ENCODE measurements around the gene ADAM15. TPM values are rescaled to one million over a fixed set of nuclear protein-coding genes. Genes with fewer than 3 reads are reported as not detected.

Gene ADAM15
- polyA plus RNA-seq, 12 donors: 47.2 to 143 (median 56.3) TPM; not detected in 1

DNA sequence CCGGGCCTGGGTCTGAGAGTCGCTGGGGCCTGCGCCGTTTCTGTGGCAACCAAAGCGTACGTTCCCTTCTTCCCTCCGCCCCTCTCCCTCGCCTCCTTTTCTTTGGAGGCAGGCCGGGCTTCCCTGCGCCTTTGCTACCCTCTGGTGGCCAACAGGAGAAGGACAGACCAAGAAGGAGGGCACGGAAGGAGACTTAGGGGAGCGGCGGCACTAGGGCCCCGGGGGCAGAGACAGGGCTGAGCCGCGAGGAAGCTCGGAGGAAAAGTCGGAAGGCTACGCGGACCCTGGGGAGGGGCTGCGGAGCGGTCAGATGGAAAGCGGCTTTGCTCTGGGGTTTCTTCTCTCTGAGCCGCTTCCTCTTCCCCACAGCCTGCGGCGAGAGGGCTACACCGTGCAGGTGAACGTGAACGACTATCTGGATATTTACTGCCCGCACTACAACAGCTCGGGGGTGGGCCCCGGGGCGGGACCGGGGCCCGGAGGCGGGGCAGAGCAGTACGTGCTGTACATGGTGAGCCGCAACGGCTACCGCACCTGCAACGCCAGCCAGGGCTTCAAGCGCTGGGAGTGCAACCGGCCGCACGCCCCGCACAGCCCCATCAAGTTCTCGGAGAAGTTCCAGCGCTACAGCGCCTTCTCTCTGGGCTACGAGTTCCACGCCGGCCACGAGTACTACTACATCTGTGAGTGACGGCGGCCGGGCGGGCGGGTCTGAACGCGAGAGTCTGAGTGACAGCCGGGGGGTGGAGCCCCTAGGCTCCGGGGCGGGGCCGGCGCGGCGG is 33.8 kb downstream of the ADAM15 start:
- DNase-seq: peak; percentile 95

DNA sequence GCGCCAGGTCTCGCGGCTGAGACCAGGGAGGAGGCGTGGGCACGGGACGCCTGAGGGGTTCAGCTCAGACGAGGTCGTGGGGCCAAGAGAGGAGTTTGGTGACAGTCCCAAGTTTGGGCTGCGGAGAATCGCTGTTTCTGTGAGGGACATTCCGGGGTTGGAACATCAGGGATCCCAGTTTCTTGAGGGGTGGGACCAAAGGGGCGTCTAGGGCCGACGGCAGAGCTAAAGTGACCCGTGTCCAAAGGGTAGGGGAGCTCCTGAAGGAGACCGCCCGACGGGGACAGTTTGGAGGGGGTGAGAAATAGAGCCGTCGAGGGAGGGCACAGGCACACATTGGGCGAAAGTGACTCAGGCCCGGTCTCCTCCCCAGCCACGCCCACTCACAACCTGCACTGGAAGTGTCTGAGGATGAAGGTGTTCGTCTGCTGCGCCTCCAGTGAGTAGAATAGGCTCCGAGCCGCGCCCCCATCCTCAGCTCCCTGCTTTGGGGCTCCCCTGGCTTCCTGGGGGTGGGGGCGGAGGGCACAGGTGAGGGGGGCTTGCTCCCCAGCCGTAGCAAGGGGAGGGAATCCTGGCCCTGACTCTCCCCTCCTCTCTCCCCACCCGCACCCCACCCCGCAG is 34.5 kb downstream of the ADAM15 start:
- DNase-seq: no peak

DNA sequence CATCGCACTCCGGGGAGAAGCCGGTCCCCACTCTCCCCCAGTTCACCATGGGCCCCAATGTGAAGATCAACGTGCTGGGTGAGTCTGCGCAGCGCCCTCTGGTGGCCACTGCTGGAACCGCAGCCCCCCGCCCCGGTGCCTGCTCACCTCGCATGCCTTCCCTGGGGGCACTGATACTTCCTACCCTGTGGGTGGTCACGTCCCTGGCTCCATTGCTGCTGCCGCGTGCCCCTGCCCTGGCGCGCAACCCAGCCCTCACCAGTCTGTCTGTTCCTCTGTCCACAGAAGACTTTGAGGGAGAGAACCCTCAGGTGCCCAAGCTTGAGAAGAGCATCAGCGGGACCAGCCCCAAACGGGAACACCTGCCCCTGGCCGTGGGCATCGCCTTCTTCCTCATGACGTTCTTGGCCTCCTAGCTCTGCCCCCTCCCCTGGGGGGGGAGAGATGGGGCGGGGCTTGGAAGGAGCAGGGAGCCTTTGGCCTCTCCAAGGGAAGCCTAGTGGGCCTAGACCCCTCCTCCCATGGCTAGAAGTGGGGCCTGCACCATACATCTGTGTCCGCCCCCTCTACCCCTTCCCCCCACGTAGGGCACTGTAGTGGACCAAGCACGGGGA is 35.1 kb downstream of the ADAM15 start:
- no peak for DNase-seq

DNA sequence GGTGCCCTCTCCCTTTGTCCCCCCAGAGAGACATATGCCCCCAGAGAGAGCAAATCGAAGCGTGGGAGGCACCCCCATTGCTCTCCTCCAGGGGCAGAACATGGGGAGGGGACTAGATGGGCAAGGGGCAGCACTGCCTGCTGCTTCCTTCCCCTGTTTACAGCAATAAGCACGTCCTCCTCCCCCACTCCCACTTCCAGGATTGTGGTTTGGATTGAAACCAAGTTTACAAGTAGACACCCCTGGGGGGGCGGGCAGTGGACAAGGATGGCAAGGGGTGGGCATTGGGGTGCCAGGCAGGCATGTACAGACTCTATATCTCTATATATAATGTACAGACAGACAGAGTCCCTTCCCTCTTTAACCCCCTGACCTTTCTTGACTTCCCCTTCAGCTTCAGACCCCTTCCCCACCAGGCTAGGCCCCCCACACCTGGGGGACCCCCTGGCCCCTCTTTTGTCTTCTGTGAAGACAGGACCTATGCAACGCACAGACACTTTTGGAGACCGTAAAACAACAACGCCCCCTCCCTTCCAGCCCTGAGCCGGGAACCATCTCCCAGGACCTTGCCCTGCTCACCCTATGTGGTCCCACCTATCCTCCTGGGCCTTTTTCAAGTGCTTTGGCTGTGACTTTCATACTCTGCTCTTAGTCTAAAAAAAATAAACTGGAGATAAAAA is 35.9 kb downstream of the ADAM15 start:
- no peak for DNase-seq

DNA sequence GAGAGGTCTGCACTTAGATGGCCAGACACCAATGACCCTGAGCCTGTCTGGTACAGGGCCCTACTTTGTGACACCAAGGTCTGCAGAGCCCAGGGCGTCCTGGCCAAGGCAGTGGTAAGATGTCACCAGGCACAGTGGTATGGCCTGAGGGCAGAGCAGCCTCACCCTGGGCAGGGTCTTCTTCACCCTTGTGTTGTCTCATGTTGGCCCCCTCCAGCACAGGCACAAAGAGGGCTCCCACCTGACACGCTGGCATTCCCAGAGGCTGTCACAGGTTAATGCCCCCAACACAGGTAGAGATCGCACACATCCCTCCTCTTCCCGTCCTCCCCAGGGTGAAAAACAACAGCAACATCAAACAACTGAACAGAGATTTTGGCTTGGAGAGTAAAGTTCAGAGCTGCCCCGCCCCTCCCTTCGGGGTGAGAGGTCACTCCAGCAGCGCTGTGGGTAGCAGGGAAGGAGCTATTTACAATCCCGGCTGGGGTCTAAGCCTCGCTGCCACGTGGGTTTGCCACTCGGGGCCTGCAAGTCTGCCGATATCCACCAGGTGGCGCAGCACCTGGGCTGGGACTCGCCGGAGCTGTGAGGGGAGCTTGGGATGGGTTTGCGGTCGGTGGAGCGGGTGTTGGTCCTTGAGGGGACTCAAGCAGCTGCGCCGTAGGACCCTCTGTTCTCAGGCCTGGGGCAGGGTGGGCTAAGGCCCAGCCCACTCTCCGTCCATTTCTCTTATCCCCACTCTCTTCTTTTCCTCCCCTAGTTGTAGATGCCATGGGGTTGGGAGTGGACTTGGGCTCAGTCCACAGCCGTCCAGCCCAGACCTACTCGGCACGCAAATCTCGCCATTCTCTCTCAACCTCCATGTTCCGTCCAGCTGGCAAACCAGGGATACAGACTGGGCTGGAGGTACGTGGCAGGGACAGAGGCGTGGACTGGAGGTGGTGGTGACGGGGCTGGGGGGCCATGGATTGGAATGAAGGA is 40.2 kb downstream of the ADAM15 start:
- DNase-seq: peak; percentile 84

DNA sequence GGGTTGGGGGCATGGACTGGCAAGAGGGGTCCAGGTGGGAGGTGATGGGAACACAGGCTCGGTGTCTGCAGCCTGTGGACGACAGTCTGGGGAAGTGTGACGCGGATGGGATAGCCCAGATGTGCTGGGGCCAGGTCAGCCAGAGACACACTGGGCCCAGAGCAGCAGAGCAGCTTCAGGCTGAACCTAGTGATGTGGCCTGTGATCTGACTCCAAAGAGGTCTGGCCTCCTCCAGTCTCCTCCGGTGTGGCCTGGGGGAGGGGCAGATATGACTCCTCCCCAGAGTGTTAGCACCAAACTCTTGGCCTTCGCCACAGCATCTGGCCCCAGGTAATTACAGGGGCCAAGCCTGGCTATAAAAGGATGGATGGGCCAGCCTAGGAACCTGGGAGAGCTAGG is 41.0 kb downstream of the ADAM15 start:
- no peak for DNase-seq

DNA sequence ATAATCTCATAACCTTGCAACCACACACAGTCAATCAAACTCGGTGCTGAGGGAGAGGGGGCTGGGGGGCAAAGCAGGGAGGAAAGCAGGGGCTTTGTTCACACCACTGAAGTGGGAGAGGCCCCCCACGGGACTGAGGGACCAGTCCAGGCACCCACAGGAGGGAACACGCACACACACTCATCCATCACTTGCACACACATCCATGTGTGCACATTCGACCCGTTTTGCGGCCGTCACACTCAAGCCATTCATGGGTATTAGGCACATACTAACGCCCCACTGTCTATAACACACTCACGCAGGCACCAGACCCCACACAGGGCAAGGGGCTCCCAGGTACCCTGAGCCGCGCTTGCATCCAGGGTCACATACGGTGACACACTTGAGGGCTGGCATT is 41.5 kb downstream of the ADAM15 start:
- DNase-seq: no peak

DNA sequence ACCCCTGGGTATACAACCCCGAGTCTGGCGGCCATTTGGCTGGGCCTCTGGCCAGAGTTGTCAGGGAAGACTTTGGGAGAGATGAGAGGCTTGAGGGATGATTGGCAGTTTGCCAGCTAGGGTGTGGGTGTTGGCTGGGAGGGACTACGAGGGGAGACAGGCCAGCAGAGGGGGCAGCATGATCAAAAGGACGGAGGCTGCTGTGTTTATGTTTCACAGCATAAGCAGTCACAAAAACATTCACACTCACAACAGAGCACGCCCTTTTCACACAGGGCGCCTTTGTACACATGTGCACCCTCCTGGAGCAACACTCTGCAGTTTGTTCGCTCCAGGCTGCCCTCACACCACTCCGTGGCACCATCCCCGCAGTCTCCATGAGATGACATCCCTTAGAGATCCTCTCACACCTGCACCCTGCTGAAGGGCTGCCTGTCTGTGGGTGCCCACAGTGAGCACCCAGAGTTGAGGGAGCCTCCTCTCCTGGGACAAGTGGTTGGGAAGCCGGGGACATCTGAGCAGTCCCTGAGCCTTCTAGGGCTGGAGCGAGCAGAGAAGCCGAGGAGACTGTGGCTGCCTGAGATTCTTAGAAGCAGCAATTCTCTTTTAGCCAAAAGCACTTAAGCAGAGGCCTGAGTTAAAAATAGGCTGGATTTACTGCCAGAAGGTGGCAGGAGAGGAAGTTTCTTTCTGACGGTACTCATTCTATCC is 43.0 kb downstream of the ADAM15 start:
- DNase-seq: peak; percentile 66

DNA sequence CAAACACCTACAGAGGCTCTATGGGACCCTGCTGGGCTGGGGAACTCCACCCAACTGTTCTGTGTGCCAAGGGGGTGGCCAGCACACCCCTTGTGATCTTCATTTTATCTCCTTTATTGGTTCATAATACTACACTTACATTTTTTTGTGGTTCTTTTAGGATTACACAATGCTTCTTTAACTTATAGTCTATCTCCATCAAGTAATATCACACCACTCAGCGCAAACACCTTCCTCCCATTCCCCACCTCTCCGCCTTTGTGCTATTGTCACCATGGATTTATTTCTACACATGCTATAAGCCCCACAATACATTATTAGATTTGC is 43.5 kb downstream of the ADAM15 start:
- DNase-seq: no peak

DNA sequence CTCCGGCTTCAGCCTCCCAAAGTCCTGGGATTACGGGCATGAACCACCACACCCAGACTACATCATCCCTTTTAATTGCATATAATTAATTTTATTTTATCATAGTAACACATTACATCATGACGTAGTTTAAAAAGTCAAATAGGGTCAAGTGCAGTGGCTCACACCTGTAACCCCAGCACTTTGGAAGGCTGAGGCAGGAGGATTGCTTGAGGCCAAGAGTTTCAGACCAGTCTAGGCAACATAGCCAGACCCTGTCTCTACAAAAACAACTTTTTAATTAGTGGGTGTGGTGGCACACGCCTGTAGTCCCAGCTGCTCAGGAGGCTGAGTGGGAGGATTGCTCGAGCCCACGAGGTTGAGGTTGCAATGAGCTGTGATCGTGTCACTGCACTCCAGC is 48.2 kb downstream of the ADAM15 start:
- DNase-seq: no peak

DNA sequence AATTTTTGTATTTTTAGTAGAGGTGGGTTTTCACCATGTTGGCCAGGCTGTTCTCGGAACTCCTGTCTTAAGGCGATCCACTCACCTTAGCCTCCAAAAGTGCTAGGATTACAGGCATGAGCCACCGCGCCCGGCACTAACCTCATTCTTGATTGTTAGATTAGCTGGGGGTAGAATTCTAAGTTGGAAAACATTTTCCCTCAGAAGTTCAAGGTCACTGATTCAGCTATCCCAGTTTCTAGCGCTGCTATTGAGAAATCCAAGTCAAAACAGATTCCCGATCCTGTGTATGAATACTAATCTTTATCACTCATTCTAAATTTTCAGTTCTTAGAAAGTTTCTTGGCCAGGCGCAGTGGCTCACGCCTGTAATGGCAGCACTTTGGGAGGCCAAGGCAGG is 52.2 kb downstream of the ADAM15 start:
- no peak for DNase-seq

DNA sequence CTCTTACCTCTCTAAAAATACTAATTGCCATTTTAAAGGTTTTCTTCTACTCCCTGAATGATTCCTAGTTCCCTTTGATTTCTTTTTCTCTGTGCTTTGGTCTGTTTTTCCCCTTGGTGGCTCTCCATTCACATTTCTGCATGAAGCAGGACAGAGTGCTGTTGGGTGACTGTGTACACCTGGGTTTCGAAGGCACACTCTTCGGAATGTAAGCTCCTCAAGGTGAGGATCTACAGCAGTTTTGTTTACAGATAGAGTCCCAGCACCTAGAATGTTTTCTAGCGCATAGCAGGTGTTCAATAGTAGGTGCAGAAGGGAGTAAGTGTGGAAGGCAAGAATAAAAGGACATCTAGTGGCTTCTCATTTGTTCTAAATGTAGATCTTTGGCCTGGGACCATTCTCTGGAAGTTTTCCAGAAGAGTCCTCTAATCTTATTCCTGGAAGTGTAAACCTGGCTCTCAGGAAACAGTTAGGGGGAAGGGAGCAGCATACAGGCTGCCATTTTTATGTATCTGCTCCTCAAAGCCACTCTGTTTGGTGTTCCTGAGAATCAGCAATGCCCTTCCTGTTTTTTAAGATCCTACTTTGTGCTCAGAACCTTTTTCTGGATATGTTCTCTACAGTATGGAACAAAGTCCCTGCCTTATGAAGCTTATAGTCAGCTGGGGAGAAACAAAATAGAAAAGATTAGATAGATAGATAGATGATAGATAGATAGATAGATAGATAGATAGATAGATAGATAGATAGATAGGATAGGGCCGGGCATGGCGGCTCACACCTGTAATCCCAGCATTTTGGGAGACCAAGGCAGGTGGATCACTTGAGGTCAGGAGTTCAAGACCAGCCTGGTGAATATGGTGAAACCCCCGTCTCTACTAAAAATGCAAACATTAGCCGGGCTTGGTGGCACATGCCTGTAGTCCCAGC is 53.8 kb downstream of the ADAM15 start:
- DNase-seq: no peak

DNA sequence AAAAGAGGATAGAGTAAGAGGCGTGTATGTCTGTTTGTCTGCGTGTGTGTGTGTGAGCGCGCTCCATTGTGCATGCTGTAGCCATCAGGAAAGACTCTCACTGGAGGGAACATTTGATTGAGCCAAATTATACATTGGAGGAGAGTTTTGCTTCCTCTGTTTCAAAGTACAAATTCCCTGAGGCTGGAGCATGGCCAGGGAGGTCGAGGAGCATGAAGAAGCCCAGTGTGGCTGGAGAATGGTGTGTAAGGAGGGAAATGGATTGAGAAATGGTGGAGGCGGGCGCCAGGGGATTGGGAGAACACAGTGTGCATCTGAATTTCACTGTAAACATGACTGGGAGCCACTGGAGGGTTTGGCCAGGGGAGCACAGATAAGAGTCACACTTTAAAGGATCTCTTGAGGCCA is 54.5 kb downstream of the ADAM15 start:
- DNase-seq: no peak

DNA sequence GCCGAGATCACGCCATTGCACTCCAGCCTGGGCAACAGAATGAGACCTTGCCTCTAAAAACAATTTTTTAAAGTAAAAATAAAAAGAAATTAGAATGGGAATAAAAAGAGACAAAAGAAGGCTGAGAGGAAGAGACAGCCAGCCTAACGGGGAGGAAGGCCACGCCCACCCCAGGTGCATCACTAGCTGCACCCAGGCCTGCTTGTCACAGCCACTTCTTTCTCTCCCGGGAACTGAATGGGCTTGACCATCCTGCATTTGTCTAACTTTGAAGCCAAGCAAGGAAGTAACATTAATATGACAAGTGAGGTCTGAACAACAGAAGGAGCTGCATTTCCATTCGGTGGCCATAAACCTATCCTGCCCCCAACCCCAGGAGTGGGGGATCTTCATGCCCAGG is 55.7 kb downstream of the ADAM15 start:
- no peak for DNase-seq

DNA sequence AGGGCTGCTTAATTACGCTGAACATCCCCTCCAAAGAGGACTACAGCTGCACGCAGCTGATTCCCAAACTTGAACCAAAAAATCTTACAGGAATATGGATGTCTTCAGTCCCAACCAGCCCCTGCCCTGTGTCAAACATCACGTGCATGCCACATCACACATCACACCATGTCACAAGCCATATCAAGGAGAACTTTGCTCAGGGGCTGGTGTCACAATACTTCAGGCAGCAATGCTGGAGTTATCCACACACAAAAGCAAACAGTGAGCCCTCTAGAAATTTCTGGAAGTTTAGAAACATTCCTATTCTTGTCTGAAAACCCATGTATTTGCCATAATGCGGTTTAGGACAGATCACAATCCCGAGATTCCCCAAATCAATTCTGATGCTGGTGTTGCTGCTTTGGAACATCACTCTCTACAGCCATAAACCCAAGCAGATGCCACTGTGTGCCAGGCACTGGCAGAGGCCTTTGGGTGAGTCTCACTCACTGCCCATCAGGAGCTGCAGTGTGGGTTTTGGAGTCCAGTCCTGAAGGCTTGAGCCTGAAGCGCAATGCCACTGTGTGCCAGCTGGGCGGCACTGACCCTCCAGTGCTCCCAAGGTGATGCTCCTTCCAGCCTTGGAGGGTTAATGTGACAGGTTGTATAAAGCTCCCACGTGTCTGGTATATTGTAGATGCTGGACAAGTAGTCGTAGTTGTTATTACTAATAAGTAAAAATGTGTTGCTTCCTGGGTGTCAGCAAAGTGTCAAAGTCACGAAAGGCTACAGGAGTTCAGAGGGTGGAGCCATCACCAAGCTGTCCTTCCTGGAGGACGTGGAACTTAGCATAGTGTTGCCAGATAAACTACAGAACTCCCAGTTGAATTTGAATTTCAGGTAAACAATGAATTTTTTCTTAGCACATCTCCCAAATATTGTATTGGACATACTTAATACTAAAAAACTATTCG is 56.5 kb downstream of the ADAM15 start:
- DNase-seq: no peak

DNA sequence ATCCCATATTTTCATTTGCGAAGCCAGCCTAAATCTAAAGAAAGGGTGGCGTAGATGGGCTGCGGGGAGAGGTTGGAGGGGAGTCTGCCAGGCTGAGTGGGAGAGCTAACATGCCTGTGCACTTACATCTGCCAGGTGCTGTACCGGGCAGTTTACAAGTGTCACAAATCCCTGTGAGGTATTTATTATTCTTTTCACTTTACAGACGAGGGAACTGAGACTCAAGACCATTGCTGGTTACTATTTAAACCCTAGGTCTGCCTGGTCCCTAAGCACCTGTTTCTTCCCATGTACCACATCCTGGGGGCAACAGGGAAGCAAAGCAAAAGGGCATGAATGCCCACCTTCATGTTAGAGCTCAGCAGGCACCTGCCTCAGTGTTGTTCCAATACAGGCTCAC is 57.2 kb downstream of the ADAM15 start:
- DNase-seq: no peak

DNA sequence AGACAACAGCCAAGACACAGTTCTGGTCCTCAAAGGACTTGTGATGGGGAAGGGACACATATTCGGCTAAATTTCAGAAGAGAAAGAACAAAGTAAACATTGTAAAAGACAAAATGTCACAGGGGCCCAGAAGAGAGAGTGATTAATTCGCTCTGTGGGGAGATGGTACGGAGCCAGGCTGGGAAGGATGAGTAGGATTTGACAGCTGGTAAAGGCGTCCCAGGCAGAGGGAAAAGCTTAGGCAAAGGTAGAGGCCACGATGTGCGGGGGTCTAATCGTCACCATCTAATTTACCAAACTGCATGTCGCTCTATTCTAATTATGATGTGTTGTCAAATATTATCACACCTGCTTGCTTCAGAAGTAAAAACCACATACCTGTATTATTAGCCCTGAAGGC is 59.3 kb downstream of the ADAM15 start:
- DNase-seq: no peak

DNA sequence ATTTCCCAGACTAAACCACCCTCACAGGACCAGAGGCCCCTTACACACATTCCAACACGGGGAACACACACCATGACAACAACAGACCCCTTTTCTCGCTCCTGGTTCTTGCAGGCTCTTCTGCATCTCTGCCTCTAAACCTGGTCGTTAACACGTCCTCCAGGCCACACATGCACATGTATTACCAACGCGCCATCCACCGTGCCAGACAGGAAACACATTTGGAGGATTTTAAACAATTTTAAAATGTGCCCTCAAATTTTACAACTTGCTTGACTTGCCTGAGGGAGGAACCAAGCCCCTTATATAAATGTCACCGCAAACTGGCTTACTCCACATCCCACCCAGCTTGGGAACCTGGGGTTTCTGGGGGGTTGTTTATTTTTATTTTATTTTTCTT is 59.7 kb downstream of the ADAM15 start:
- DNase-seq: no peak
